ENCODE results near the gene ANKMY2.
A peak's percentile ranks its signal among the peaks of the same experiment; 100 is the strongest.

Gene ANKMY2

GRCh38 chr7:16559497-16560179 lies 85.9 kb downstream of the ANKMY2 start:
- Histone ChIP-seq H3K9me2 (replicated peaks; ENCODE audit: low read depth, low read length) (no peaks in the 10 kb centered on the region), H3K4me1 (ENCODE audit: insufficient read depth, low read length, poor library complexity, severe bottlenecking) (peaks cover 13% of the 10 kb centered on the region), H3K4me3 (ENCODE audit: low read length, poor library complexity, severe bottlenecking) (no peak overlapping the region)

GRCh38 chr7:16558761-16559302 lies 86.7 kb downstream of the ANKMY2 start:
- no peaks in the 10 kb centered on the region for H3K9me2 ChIP-seq (replicated peaks; ENCODE audit: low read depth, low read length)
- H3K9me3 ChIP-seq (ENCODE audit: insufficient read depth, low read depth, low read length), result no peaks in the 10 kb centered on the region
- H3K4me3 ChIP-seq (ENCODE audit: low read length, poor library complexity, severe bottlenecking), result no peak overlapping the region
- no peaks in the 10 kb centered on the region for H3K27me3 ChIP-seq (ENCODE audit: insufficient read depth, low read length, poor library complexity, severe bottlenecking)
- TF ChIP-seq CTCF (conservative IDR thresholded peaks at IDR 0.05; ENCODE audit: low read length) (no peak), EZH2phosphoT487 (IDR thresholded peaks at IDR 0.05; ENCODE audit: borderline replicate concordance) (no peak)
- H3F3A ChIP-seq (ENCODE audit: low read depth), result no peaks in the 10 kb centered on the region
- H3K36me3 ChIP-seq (ENCODE audit: insufficient read depth, low read length), result no peaks in the 10 kb centered on the region
- no peaks in the 10 kb centered on the region for H4K20me1 ChIP-seq (ENCODE audit: insufficient read depth, low read length, poor library complexity, severe bottlenecking)
- H3K79me2 ChIP-seq (ENCODE audit: insufficient read depth, low read length), result no peaks in the 10 kb centered on the region
- no peak overlapping the region for H3K9ac ChIP-seq (ENCODE audit: low read depth, low read length, poor library complexity, severe bottlenecking)
- H3K4me2 ChIP-seq (ENCODE audit: low read depth, low read length, poor library complexity, severe bottlenecking), result no peak overlapping the region
- peaks cover 5% of the 10 kb centered on the region for H3K4me1 ChIP-seq (ENCODE audit: insufficient read depth, low read length, poor library complexity, severe bottlenecking)
- no peak overlapping the region for H2AFZ ChIP-seq (ENCODE audit: low read length)

More at GRCh38 chr7:16559497-16560179, 85.9 kb downstream of the ANKMY2 start:
- no peaks in the 10 kb centered on the region for H3K79me2 ChIP-seq (ENCODE audit: insufficient read depth, low read length)
- no peaks in the 10 kb centered on the region for H3K27me3 ChIP-seq (ENCODE audit: insufficient read depth, low read length, poor library complexity, severe bottlenecking)
- no peaks in the 10 kb centered on the region for H3K36me3 ChIP-seq (ENCODE audit: insufficient read depth, low read length)
- no peak overlapping the region for H2AFZ ChIP-seq (ENCODE audit: low read length)
- H3F3A ChIP-seq (ENCODE audit: low read depth), result no peaks in the 10 kb centered on the region
- no peak overlapping the region for H3K4me2 ChIP-seq (ENCODE audit: low read depth, low read length, poor library complexity, severe bottlenecking)
- TF ChIP-seq EZH2phosphoT487 (IDR thresholded peaks at IDR 0.05; ENCODE audit: borderline replicate concordance) (no peak), CTCF (conservative IDR thresholded peaks at IDR 0.05; ENCODE audit: low read length) (no peak)
- H3K9me3 ChIP-seq (ENCODE audit: insufficient read depth, low read depth, low read length), result no peaks in the 10 kb centered on the region
- H4K20me1 ChIP-seq (ENCODE audit: insufficient read depth, low read length, poor library complexity, severe bottlenecking), result no peaks in the 10 kb centered on the region
- H3K9ac ChIP-seq (ENCODE audit: low read depth, low read length, poor library complexity, severe bottlenecking), result no peak overlapping the region

GRCh38 chr7:16556359-16556758 lies 89.2 kb downstream of the ANKMY2 start:
- H2AFZ ChIP-seq (ENCODE audit: low read length), result 0 out of 2 replicates have a peak overlapping the region, but pooled peaks have one; percentile 1
- no peak for TF ChIP-seq EZH2phosphoT487 (IDR thresholded peaks at IDR 0.05; ENCODE audit: borderline replicate concordance)
- TF ChIP-seq CTCF (conservative IDR thresholded peaks at IDR 0.05; ENCODE audit: low read length), result no peak
- no peaks in the 10 kb centered on the region for H3K4me1 ChIP-seq (ENCODE audit: insufficient read depth, low read length, poor library complexity, severe bottlenecking)

More at GRCh38 chr7:16556359-16556758, 89.2 kb downstream of the ANKMY2 start:
- Histone ChIP-seq H3K27me3 (ENCODE audit: insufficient read depth, low read length, poor library complexity, severe bottlenecking) (no peaks in the 10 kb centered on the region), H3K4me2 (ENCODE audit: low read depth, low read length, poor library complexity, severe bottlenecking) (no peak overlapping the region), H3K9me3 (ENCODE audit: insufficient read depth, low read depth, low read length) (no peaks in the 10 kb centered on the region), H3K9ac (ENCODE audit: low read depth, low read length, poor library complexity, severe bottlenecking) (no peak overlapping the region), H3K79me2 (ENCODE audit: insufficient read depth, low read length) (no peaks in the 10 kb centered on the region), H3F3A (ENCODE audit: low read depth) (no peaks in the 10 kb centered on the region), H3K9me2 (replicated peaks; ENCODE audit: low read depth, low read length) (no peaks in the 10 kb centered on the region), H3K36me3 (ENCODE audit: insufficient read depth, low read length) (no peaks in the 10 kb centered on the region), H3K4me3 (ENCODE audit: low read length, poor library complexity, severe bottlenecking) (no peak overlapping the region), H4K20me1 (ENCODE audit: insufficient read depth, low read length, poor library complexity, severe bottlenecking) (no peaks in the 10 kb centered on the region)
